ENCODE results near the gene NTF3.
"Not testable (repeated sequence)": the region's sequence is repeated elsewhere in the genome, so short reads cannot be mapped to it uniquely, and the experiment has no call there.

The NTF3 gene

DNA sequence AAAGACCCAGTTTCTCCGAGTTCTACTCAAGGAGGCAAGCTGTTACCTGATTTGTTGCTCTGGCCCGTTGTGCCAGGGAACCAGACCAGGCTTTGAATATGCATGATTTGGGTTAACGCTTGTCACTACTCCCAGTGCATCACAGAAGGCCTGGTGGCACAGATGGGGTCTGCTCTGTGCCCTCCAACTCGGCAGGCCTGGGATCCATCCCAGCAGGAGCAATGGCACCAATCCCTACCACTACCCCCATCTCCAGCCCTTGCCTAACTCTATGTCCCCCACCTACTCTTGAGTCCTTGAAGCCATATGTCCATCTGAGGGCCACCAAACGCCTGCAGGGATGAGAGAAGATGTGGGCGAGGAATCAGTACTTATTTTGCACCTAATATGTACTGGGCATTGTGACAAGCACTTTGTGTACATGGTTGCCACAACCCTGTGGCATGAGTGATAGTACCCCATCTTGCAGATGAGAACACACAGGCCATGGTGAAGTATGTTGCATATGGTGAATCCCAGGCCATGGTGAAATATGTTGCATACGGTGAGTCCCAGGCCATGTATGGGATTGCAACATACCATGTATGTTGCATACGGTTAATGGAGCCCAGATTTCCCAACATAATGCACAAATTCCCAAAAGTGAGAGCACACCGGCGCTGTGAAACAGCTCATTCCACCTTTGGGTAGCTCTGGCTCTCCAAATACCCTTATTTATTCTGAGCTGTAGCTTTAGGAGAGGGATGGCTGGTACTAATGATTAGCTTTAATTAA is 102.7 kb downstream of the NTF3 start:
- DNase-seq (ENCODE audit: low read depth) = no peak

DNA sequence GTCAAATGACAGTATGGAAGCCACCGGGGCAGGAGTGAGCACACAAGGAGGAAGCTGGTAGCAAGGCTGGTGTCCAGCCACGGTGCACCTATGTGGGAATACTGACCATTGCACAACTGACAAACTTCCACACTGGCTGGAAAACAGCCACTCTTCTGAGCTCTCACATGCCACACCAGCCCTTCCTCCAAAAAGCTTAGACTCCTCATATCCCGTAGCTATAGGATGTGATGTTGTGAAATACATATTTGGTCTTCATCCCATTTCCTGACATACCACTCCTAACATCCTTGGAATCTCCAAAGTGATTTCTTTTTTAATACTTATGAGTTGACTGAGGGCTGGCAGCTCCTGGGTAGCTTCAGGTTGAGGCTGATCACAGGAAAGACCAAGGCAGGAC is 103.6 kb downstream of the NTF3 start:
- DNase-seq (ENCODE audit: low read depth) = no peak

DNA sequence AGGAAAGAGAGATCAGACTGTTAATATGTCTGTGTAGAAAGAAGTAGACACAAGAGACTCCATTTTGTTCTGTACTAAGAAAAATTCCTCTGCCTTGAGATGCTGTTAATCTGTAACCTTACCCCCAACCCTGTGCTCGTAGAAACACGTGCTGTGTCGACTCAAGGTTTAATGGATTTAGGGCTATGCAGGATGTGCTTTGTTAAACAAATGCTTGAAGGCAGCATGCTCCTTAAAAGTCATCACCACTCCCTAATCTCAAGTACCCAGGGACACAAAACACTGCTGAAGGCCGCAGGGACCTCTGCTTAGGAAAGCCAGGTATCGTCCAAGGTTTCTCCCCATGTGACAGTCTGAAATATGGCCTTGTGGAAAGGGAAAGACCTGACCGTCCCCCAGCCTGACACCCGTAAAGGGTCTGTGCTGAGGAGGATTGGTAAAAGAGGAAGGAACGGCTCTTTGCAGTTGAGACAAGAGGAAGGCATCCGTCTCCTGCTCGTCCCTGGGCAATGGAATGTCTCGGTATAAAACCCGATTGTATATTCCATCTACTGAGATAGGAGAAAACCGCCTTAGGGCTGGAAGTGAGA is 105.2 kb downstream of the NTF3 start:
- not testable (repeated sequence) for DNase-seq (ENCODE audit: low read depth)

DNA sequence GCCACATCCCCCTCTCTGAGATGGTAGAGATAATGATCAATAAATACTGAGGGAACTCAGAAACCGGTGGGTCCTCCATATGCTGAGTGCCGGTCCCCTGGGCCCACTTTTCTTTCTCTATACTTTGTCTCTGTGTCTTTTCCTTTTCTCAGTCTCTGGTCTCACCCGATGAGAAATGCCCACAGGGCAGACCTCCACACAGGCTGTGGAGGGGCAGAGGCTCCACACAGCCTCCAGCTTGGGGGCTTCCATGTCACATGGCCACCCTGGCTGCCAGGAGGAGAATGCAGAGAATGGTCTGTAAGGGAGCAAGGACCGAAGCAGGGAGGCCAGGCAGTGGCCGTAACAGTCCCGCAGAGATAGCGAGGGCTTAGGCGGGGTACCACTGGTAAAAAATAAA is 105.9 kb downstream of the NTF3 start:
- DNase-seq (ENCODE audit: low read depth) = no peak

Measured in CMK (cell line).